DMS 273 treated with DMSO at 0.1 percent for 48 hours (cell line): ENCODE results near the gene NRBF2.

ENCODE experiments used
- DNase-seq: peaks from one replicate; lab custom pipeline; 2025; lab: John Stamatoyannopoulos, UW

The NRBF2 gene

GRCh38 chr10:63164166-63164623 lies 31.1 kb downstream of the NRBF2 start:
- DNase-seq: no peak

DNA sequence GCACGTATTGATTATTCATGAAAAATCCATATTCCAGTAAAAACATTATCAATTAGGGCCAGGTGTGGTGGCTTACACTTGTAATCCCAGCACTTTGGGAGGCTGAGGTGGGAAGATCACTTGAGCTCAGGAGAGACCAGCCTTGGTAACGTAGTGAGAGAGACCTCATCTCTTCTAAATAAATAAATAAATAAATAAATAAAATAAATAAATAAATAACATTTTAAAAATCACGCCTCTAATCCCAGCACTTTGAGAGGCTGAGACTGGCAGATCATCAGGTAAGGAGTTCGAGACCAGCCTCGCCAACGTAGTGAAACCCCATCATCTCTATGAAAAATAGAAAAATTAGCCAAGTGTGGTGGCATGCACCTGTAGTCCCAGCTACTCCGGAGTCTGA lies 32.1 kb downstream of the NRBF2 start:
- no peak for DNase-seq

- DNase-seq: peak; percentile 17
Observed at GRCh38 chr10:63166742-63167258, 33.7 kb downstream of the NRBF2 start.

GRCh38 chr10:63168821-63169462 lies 35.8 kb downstream of the NRBF2 start:
- DNase-seq: no peak

DNA sequence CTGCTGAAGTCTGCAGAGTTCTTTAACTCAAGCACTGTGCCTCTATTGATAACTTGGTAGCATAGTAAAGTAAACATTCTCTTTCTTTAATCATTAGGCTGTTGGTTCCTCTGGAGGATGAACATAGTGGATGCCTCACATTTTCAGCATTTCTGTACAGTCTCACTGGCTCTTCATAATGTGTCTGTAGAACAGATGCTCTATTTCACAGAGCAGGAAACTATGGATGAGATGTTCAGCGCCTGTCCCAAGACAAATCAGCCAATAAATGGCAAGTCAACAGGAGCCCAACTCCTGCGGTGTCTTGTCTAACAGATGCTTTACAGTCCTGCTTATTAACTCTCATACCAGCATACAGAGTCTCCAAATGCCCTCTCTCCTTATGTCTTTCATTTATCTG lies 36.5 kb downstream of the NRBF2 start:
- DNase-seq: no peak

GRCh38 chr10:63171255-63171855 lies 38.2 kb downstream of the NRBF2 start:
- no peak for DNase-seq

DNA sequence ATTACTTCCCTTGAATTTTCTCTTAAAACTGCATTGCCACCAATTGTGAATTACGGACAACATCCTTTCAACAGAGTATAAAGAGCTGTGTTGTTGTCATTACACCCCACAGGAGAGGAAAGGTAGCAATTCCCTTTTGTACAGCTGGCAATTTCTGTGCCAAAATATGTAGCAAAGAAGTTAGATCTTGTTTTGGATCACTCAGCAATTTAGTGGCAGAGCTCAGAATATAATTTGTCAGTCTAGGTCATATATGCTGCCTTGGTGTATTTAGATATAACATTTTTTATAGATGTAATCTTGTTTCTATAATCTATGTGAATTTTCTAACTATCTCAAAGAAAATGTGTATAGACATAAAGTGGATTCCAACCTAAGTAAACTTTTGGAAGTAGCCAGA lies 38.8 kb downstream of the NRBF2 start:
- no peak for DNase-seq

GRCh38 chr10:63173468-63174232 lies 40.5 kb downstream of the NRBF2 start:
- no peak for DNase-seq

GRCh38 chr10:63175534-63175933 lies 42.4 kb downstream of the NRBF2 start:
- DNase-seq: no peak

DNA sequence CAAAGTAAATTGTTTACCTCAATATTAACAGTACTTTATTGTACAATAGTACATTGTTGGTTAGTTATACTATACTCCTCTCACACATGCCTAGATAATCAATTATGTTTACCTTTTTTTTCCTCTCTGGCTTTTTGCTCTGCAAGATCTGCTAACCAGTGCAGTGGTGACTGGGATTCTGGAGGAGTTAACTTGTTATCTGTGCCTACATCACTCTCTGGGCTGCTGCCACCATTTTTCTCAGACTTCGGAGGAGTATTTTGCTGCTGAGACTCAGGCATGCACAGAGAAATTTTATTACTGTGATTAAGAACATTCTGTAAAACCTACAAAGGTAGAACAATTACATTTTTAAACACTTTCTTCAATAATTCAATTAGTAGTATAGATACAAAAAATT lies 59.7 kb downstream of the NRBF2 start:
- no peak for DNase-seq

DNA sequence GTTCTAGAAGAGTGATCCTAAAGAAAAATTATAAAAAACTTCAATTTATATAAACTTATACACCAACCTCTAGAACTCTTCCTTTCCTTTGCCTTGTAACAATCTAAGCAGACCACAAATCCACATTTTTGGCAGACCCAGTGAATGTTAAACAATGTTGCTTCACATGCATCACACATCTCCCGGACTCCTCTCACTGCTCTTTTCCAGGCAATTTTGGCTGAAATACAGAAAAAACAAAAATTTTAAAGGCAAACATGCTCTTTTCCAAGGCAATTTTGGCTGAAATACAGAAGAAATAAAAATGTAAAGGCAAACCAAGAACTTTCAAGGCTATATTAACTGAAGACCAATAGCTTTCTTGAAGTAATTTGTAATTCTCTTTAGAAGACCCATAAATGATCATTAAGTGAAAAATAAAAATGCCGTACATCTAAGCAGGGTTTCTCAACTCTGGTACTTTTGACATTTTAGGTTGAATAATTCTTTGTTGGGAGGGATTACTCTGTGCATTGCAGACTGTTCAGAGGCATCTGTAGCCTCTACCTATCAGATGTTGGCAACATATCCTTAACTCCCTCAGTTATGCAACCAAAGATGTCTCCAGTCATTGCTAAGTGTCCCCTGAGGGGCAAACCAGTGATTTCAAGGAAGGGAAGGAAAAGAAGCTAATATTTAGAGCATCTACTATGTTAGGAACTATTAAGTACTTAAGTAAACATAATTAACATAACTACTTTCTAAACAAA lies 64.4 kb downstream of the NRBF2 start:
- DNase-seq: no peak

DNA sequence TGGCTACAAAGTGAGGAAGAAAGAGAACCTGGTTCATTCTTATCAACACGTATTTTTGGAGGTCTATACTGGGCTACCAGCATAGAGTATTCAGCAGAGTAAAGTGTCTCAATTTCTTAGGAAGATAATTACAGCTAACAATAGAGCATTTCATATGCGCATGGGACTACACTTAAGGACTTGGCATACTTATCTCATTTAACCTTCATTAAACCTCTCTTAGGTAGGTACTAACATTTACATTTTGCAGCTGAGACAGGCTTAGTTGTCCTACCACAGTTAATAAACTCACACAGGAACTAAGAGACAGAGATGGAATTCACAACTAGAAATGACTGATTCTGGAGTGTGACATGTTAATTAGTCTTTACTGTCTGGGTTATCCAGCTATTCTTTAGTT lies 66.6 kb downstream of the NRBF2 start:
- no peak for DNase-seq

DNA sequence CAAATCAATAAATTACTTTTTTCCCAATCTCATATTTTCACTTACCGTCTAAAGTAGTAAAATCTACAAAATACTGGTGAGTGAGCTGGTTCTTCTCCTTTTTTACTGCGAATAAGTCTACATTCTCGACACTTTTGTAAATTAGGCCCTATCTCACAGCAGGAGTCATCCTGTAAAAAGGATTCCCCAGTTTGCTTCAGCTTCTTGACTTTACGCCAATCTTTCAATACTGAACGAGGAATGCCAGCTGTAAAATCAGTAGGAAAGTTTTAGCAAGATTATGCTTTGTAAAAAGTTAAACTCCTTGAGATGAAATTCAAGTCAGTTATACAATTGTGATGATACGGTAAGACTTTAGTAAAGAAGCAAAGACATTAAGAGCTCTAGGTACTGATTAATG lies 67.3 kb downstream of the NRBF2 start:
- DNase-seq: no peak

- DNase-seq: no peak
Observed at GRCh38 chr10:63201118-63201517, 68.0 kb downstream of the NRBF2 start.
